DND-41 (cell line): Measurements from ENCODE around the gene TAP2.

Source experiments
- CTCF ChIP-seq: IDR thresholded peaks from 2 replicates; pipeline ENCODE4 v1.5.1; 2012; ENCODE audit warnings: borderline replicate concordance, low read length, moderate library complexity, mild to moderate bottlenecking; ENCODE audit not compliant: poor library complexity, severe bottlenecking; ENCODE audit errors: extremely low read depth
- EZH2 ChIP-seq: IDR thresholded peaks from 3 replicates; pipeline ENCODE4 v1.6.1; 2012; ENCODE audit warnings: borderline replicate concordance, low read depth, mild to moderate bottlenecking, moderate library complexity, low read length, inconsistent platforms; ENCODE audit not compliant: severe bottlenecking

- TF ChIP-seq CTCF (peak; percentile 87), EZH2 (no peak)
Measured at GRCh38 chr6:32796848-32797776, 41.4 kb downstream of the TAP2 start.
